HepG2 (cell line): ENCODE data around the gene FXYD5. TPM values are rescaled to one million over a fixed set of nuclear protein-coding genes. Genes with fewer than 3 reads are reported as not detected.

Experiments
- CBFB ChIP-seq: sonication (generic); formaldehyde crosslinking; IDR thresholded peaks from 2 replicates; pipeline ENCODE4 v1.4.0; 2020; ENCODE audit warnings: missing genetic modification reagents
- EHMT2 ChIP-seq: fragments of 200-600 bp; sonication (generic); IDR thresholded peaks from 2 replicates; pipeline ENCODE4 v1.7.0; 2017; ENCODE audit warnings: antibody characterized with exemption, low read depth, low read length, borderline replicate concordance
- ERF ChIP-seq: IDR thresholded peaks from 2 replicates; pipeline ENCODE4 v1.6.1; 2018; ENCODE audit warnings: missing biosample characterization, missing genetic modification reagents
- FOXO1 ChIP-seq: sonication (generic); formaldehyde crosslinking; IDR thresholded peaks from 2 replicates; pipeline ENCODE4 v1.4.0; 2020; ENCODE audit warnings: missing genetic modification reagents
- GATAD2A ChIP-seq: IDR thresholded peaks from 2 replicates; pipeline ENCODE4 v1.6.1; 2016
- HDAC2 ChIP-seq: sonication (generic); formaldehyde crosslinking; IDR thresholded peaks from 2 replicates; pipeline ENCODE4 v1.4.0; 2020; ENCODE audit warnings: missing genetic modification reagents
- IRX3 ChIP-seq: sonication (generic); formaldehyde crosslinking; IDR thresholded peaks from 2 replicates; pipeline ENCODE4 v1.8.1; 2023; ENCODE audit warnings: mild to moderate bottlenecking, low read depth, missing genetic modification reagents, borderline replicate concordance
- JARID2 ChIP-seq: sonication (generic); formaldehyde crosslinking; IDR thresholded peaks from 2 replicates; pipeline ENCODE4 v1.8.1; 2023; ENCODE audit warnings: missing genetic modification reagents, inconsistent platforms; ENCODE audit not compliant: insufficient replicate concordance
- NFE2L1 ChIP-seq: sonication (generic); formaldehyde crosslinking; IDR thresholded peaks from 2 replicates; pipeline ENCODE4 v1.4.0; 2020; ENCODE audit warnings: missing genetic modification reagents, mild to moderate bottlenecking, borderline replicate concordance
- NPAS2 ChIP-seq: sonication (generic); formaldehyde crosslinking; IDR thresholded peaks from 2 replicates; pipeline ENCODE4 v1.8.0; 2022; ENCODE audit warnings: mild to moderate bottlenecking, missing genetic modification reagents, borderline replicate concordance
- POGZ ChIP-seq: sonication (generic); formaldehyde crosslinking; IDR thresholded peaks from 2 replicates; pipeline ENCODE4 v1.4.0; 2020; ENCODE audit warnings: mild to moderate bottlenecking, missing genetic modification reagents
- PRPF4 ChIP-seq: fragments of 200-400 bp; formaldehyde crosslinking; IDR thresholded peaks from 2 replicates; pipeline ENCODE4 v1.6.1; 2016; ENCODE audit warnings: low read length, low read depth; ENCODE audit not compliant: poor library complexity, severe bottlenecking
- SMAD3 ChIP-seq: sonication (generic); formaldehyde crosslinking; IDR thresholded peaks from 2 replicates; pipeline ENCODE4 v1.4.0; 2020; ENCODE audit warnings: missing genetic modification reagents
- SNAI1 ChIP-seq: sonication (generic); formaldehyde crosslinking; IDR thresholded peaks from 2 replicates; pipeline ENCODE4 v1.5.0; 2020; ENCODE audit warnings: mild to moderate bottlenecking, missing genetic modification reagents, borderline replicate concordance
- TARDBP ChIP-seq: sonication (generic); formaldehyde crosslinking; IDR thresholded peaks from 2 replicates; pipeline ENCODE4 v1.8.0; 2022; ENCODE audit warnings: mild to moderate bottlenecking, missing genetic modification reagents
- ZBTB7B ChIP-seq: sonication (generic); formaldehyde crosslinking; IDR thresholded peaks from 2 replicates; pipeline ENCODE4 v1.4.0; 2020; ENCODE audit warnings: missing genetic modification reagents
- ZMYM2 ChIP-seq: sonication (generic); formaldehyde crosslinking; IDR thresholded peaks from 2 replicates; pipeline ENCODE4 v1.8.0; 2022; ENCODE audit warnings: mild to moderate bottlenecking, missing genetic modification reagents
- ZNF225 ChIP-seq: sonication (generic); formaldehyde crosslinking; IDR thresholded peaks from 2 replicates; pipeline ENCODE4 v1.4.0; 2020; ENCODE audit warnings: mild to moderate bottlenecking, missing genetic modification reagents
- ZNF556 ChIP-seq: sonication (generic); formaldehyde crosslinking; IDR thresholded peaks from 2 replicates; pipeline ENCODE4 v1.4.0; 2020; ENCODE audit warnings: mild to moderate bottlenecking, missing genetic modification reagents, borderline replicate concordance
- ZNF564 ChIP-seq: sonication (generic); formaldehyde crosslinking; IDR thresholded peaks from 2 replicates; pipeline ENCODE4 v1.8.1; 2023; ENCODE audit warnings: mild to moderate bottlenecking, missing genetic modification reagents
- ZNF883 ChIP-seq: sonication (generic); formaldehyde crosslinking; IDR thresholded peaks from 2 replicates; pipeline ENCODE4 v1.5.1; 2020; ENCODE audit warnings: mild to moderate bottlenecking, missing genetic modification reagents; ENCODE audit errors: not compliant biosample characterization
- ZSCAN29 ChIP-seq: sonication (generic); formaldehyde crosslinking; conservative IDR thresholded peaks from 2 replicates; pipeline ENCODE4 v1.4.0; 2020; ENCODE audit warnings: mild to moderate bottlenecking, missing genetic modification reagents
- polyA plus RNA-seq, 8 experiments: library from polyadenylated mRNA; depleted of rRNA in 3 of 8; stranded (reverse) in 7 of 8; unstranded in 1 of 8; fragments of >200 nt; fragmentation: Illumina TruSeq in 4 of 8; extraction: Trizol in 4 of 8; gene quantifications; 2 replicates each; pipeline versions ENCODE4 v1.2.1 to v1.2.3, GENCODE V29; 2011 to 2016; ENCODE audit warnings: low read depth in 4 of 8, missing spikeins in 1 of 8, mixed read lengths in 1 of 8; ENCODE audit not compliant: insufficient read depth in 1 of 8
- total RNA-seq, 5 experiments: library from RNA; depleted of rRNA; stranded (reverse); fragments of >200 nt; fragmentation: Illumina TruSeq; extraction: Trizol; gene quantifications; 2 replicates each; pipeline ENCODE4 v1.2.3, GENCODE V29; 2016; ENCODE audit warnings: low read depth in 1 of 5
- TF ChIP-seq, protein P1 (sequence below), 2 experiments: fragments of 450-650 bp in 1 of 2; sonication (generic) in 1 of 2; formaldehyde crosslinking in 1 of 2; IDR thresholded peaks; 2 replicates each; pipeline versions ENCODE4 v1.6.1 to v1.8.0; 2016 to 2022; ENCODE audit warnings: antibody characterized with exemption in 1 of 2, mild to moderate bottlenecking in 1 of 2, missing genetic modification reagents in 1 of 2

The FXYD5 gene
- total and polyA plus RNA-seq, 2 of the 13 experiments (the other 11 are each of a cell fraction or from before 2014, with no cell fraction given): 0.65 TPM; not detected in 1

DNA sequence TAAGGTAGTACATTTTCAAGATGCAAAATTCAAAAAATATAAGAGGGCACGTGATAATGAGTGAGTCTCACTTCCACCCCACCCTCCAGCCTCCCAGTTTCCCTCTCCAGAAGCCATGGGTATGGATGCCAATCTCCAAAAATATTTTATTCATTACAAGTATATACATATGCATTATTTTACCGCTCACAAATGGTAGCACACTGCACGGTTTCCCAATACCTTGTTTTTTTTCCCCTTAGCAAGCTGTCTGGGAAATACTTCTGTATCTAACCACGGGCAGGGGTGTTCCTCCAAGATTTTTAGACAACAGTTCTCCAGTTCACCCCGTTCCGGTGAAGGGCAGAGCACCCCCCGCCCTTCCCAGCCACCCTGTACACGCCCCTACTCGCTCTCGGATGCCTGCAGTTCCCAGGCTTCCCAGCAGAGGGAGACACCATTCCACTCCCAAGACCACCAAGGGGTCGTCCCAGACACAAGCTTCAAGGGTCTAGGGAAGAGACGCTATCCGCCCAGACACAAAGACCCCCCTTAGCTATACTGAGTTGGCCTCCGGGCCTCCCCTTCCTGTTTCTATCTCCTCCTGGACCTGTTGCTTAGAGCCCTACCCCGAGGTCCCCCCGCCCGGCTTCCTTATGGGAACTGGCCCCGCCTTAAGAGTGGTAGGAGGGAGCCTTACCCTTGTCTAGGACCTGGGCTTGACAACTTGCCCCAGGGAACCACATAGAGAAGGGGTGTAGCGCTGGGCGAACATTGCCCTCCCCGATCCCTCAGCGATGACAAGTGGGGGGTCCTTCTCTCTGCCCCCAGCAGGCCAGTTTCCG is 40.0 kb upstream of the FXYD5 start (continued):
- TF ChIP-seq ZSCAN29 (CRISPR knock-in tag) (no peak), POGZ (no peak), ERF (no peak), EHMT2 (no peak), ZNF225 (CRISPR knock-in tag) (no peak), PRPF4 (no peak), TARDBP (CRISPR knock-in tag) (no peak), IRX3 (CRISPR knock-in tag) (no peak), JARID2 (no peak), HDAC2 (CRISPR knock-in tag) (no peak), ZNF564 (CRISPR knock-in tag) (no peak), SMAD3 (CRISPR knock-in tag) (no peak), ZMYM2 (CRISPR knock-in tag) (no peak), ZNF883 (CRISPR knock-in tag) (no peak), GATAD2A (peak; percentile 52; the same call in 1 of the 2 replicates), NPAS2 (no peak), FOXO1 (CRISPR knock-in tag) (peak; percentile 46; the same call in 1 of the 2 replicates), CBFB (no peak), SNAI1 (no peak), NFE2L1 (no peak), ZBTB7B (peak; percentile 99), ZNF556 (CRISPR knock-in tag) (no peak)
- TF ChIP-seq, protein P1, sequence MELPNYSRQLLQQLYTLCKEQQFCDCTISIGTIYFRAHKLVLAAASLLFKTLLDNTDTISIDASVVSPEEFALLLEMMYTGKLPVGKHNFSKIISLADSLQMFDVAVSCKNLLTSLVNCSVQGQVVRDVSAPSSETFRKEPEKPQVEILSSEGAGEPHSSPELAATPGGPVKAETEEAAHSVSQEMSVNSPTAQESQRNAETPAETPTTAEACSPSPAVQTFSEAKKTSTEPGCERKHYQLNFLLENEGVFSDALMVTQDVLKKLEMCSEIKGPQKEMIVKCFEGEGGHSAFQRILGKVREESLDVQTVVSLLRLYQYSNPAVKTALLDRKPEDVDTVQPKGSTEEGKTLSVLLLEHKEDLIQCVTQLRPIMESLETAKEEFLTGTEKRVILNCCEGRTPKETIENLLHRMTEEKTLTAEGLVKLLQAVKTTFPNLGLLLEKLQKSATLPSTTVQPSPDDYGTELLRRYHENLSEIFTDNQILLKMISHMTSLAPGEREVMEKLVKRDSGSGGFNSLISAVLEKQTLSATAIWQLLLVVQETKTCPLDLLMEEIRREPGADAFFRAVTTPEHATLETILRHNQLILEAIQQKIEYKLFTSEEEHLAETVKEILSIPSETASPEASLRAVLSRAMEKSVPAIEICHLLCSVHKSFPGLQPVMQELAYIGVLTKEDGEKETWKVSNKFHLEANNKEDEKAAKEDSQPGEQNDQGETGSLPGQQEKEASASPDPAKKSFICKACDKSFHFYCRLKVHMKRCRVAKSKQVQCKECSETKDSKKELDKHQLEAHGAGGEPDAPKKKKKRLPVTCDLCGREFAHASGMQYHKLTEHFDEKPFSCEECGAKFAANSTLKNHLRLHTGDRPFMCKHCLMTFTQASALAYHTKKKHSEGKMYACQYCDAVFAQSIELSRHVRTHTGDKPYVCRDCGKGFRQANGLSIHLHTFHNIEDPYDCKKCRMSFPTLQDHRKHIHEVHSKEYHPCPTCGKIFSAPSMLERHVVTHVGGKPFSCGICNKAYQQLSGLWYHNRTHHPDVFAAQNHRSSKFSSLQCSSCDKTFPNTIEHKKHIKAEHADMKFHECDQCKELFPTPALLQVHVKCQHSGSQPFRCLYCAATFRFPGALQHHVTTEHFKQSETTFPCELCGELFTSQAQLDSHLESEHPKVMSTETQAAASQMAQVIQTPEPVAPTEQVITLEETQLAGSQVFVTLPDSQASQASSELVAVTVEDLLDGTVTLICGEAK (IDR thresholded peaks at IDR 0.05): no peak
- TF ChIP-seq, protein P1 (CRISPR knock-in tag; IDR thresholded peaks at IDR 0.05): no peak
